ENCODE measurements around the gene CSN2. TPM values are rescaled to one million over a fixed set of nuclear protein-coding genes. Genes with fewer than 3 reads are reported as not detected.

The CSN2 gene, protein sequence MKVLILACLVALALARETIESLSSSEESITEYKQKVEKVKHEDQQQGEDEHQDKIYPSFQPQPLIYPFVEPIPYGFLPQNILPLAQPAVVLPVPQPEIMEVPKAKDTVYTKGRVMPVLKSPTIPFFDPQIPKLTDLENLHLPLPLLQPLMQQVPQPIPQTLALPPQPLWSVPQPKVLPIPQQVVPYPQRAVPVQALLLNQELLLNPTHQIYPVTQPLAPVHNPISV
- not detected in 2 replicates for polyA plus RNA-seq (2013)

DNA sequence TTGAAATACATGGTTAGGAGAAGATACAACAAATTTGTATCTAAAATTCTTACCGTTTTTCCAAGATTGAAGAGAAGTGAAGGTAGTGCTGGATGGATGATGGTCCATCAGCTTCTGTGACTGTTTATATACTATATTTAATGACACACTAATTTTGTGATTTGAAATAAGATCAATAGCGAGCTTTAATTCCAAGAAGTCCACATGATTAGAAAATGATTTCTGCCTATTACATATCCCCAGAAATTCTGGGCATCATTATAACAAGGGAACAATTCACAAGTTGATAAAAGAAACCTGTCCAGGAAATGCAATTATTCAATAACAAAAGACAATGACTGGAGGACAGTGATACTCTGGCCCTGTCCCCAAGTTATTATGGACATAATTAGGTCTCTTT, at the start of gene CSN2:
TSS of gene CSN2 (minus strand) at position 101 of the 400 bp plus-strand sequence. CDS start 4,733 bp downstream, outside the sequence.
- Histone ChIP-seq H2BK12ac (ENCODE audit: low read length) (no peak within 1 kb of the TSS), H3K36me3 (ENCODE audit: control insufficient read depth in 1 of 2, insufficient read depth in 2 of 2, low read length in 2 of 2) (no peaks in the 10 kb centered on the region)
- WGBS (ENCODE audit: extremely low coverage, insufficient coverage, insufficient read length): no CpG with 5 or more reads among the region's 2 CpGs

DNA sequence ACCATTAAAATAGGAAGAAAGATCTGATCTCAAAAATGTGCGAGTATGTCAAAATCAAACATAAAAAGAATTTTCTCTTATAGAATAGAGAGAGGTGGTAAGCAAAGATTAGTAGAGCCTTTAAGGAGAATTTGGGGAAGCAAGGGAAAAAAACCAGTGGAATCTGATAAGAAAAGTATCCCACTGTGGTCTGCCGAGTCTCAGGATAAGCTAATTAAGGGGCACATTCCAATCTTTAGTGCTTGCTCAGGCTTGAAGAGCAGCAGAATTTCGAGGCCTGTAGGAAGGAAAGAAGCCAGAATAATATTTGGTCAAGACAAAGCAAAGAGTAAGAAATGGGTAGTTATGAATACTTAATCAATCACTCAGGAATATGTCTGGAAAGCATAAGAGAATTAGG, 43.2 kb upstream of the CSN2 start:
- H3K79me1 ChIP-seq (ENCODE audit: low read length): no peaks in the 10 kb centered on the region
- no peaks in the 10 kb centered on the region for H3K79me2 ChIP-seq (ENCODE audit: control insufficient read depth, insufficient read depth, low read length, poor library complexity)
- no peak overlapping the region for H3K18ac ChIP-seq (ENCODE audit: low read length)
- H2AK5ac ChIP-seq (ENCODE audit: low read length): no peak overlapping the region
- H2AFZ ChIP-seq (ENCODE audit: insufficient read depth, low read length, poor library complexity): no peak overlapping the region
- H2BK12ac ChIP-seq (ENCODE audit: low read length): no peak overlapping the region
- H3K4ac ChIP-seq (ENCODE audit: low read depth, low read length): no peak overlapping the region
- H3K27ac ChIP-seq (ENCODE audit: low read depth, low read length): no peak overlapping the region
- no peak overlapping the region for H3K4me2 ChIP-seq (ENCODE audit: low read length)
- H4K91ac ChIP-seq (ENCODE audit: low read depth, low read length): no peak overlapping the region
- no peaks in the 10 kb centered on the region for H3K4me1 ChIP-seq (ENCODE audit: control insufficient read depth in 1 of 2, insufficient read depth in 2 of 2, low read length in 2 of 2)
- H3K23ac ChIP-seq (ENCODE audit: low read length): no peak overlapping the region
- H3K36me3 ChIP-seq (ENCODE audit: control insufficient read depth in 1 of 2, insufficient read depth in 2 of 2, low read length in 2 of 2): no peaks in the 10 kb centered on the region
- no peak overlapping the region for H4K12ac ChIP-seq (ENCODE audit: low read depth, low read length)
- no peak overlapping the region for H3K9ac ChIP-seq (ENCODE audit: low read length)
- H2BK5ac ChIP-seq (ENCODE audit: low read depth, low read length, poor library complexity): no peak overlapping the region
- WGBS (ENCODE audit: extremely low coverage, insufficient coverage, insufficient read length): no CpG with 5 or more reads among the region's 3 CpGs
- no peak overlapping the region for H4K8ac ChIP-seq (ENCODE audit: low read depth, low read length)
- no peak overlapping the region for H3K4me3 ChIP-seq (ENCODE audit: low read depth, low read length)
- no peaks in the 10 kb centered on the region for H3K9me3 ChIP-seq (ENCODE audit: insufficient read depth, low read depth, low read length)
- no peak for DNase-seq
- no peak overlapping the region for H3K14ac ChIP-seq (ENCODE audit: low read length)
- H3K27me3 ChIP-seq (ENCODE audit: insufficient read depth, low read length): no peaks in the 10 kb centered on the region
- no peak overlapping the region for H2BK120ac ChIP-seq (ENCODE audit: insufficient read depth, low read length, poor library complexity)

More for the DNA sequence above, at the start of gene CSN2:
- Histone ChIP-seq H3K4me3 (ENCODE audit: low read depth, low read length) (no peak within 1 kb of the TSS), H4K12ac (ENCODE audit: low read depth, low read length) (no peak within 1 kb of the TSS), H3K9ac (ENCODE audit: low read length) (no peak within 1 kb of the TSS), H2BK120ac (ENCODE audit: insufficient read depth, low read length, poor library complexity) (no peak within 1 kb of the TSS), H2BK5ac (ENCODE audit: low read depth, low read length, poor library complexity) (no peak within 1 kb of the TSS), H3K9me3 (ENCODE audit: insufficient read depth, low read depth, low read length) (no peaks in the 10 kb centered on the region), H3K4me2 (ENCODE audit: low read length) (no peak within 1 kb of the TSS), H3K14ac (ENCODE audit: low read length) (no peak within 1 kb of the TSS), H3K18ac (ENCODE audit: low read length) (no peak within 1 kb of the TSS), H3K27ac (ENCODE audit: low read depth, low read length) (no peak within 1 kb of the TSS), H3K23ac (ENCODE audit: low read length) (no peak within 1 kb of the TSS), H3K4me1 (ENCODE audit: control insufficient read depth in 1 of 2, insufficient read depth in 2 of 2, low read length in 2 of 2) (no peaks in the 10 kb centered on the region), H3K27me3 (ENCODE audit: insufficient read depth, low read length) (no peaks in the 10 kb centered on the region), H4K91ac (ENCODE audit: low read depth, low read length) (no peak within 1 kb of the TSS), H3K79me2 (ENCODE audit: control insufficient read depth, insufficient read depth, low read length, poor library complexity) (no peaks in the 10 kb centered on the region), H3K4ac (ENCODE audit: low read depth, low read length) (no peak within 1 kb of the TSS), H3K79me1 (ENCODE audit: low read length) (no peaks in the 10 kb centered on the region), H2AK5ac (ENCODE audit: low read length) (no peak within 1 kb of the TSS), H2AFZ (ENCODE audit: insufficient read depth, low read length, poor library complexity) (no peak within 1 kb of the TSS), H4K8ac (ENCODE audit: low read depth, low read length) (no peak within 1 kb of the TSS)
- no peak for DNase-seq

DNA sequence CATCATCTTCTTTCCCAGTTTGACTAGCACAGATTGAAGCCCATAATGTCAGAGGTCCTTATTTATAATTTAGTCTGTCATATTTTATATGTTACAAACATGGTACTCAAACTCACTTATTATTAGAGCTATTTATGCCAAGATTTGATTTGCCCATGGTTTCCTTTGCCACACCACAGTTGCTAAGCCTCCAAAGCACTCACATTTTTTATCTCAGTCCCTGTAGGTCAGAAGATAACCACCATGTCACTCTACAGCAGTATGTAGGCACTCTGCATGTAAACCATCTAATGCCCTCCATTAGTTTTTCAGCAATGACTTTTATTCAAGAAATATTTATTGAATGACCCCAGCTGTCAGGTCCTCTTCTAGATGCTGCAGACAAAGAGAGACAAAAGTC, 37.0 kb upstream of the CSN2 start:
- H2BK12ac ChIP-seq (ENCODE audit: low read length): no peak overlapping the region
- H3K79me1 ChIP-seq (ENCODE audit: low read length): no peaks in the 10 kb centered on the region
- H3K14ac ChIP-seq (ENCODE audit: low read length): no peak overlapping the region
- no peak overlapping the region for H2BK120ac ChIP-seq (ENCODE audit: insufficient read depth, low read length, poor library complexity)
- no peaks in the 10 kb centered on the region for H3K4me1 ChIP-seq (ENCODE audit: control insufficient read depth in 1 of 2, insufficient read depth in 2 of 2, low read length in 2 of 2)
- H3K36me3 ChIP-seq (ENCODE audit: control insufficient read depth in 1 of 2, insufficient read depth in 2 of 2, low read length in 2 of 2): no peaks in the 10 kb centered on the region
- H4K91ac ChIP-seq (ENCODE audit: low read depth, low read length): no peak overlapping the region
- DNase-seq: no peak
- no peaks in the 10 kb centered on the region for H3K79me2 ChIP-seq (ENCODE audit: control insufficient read depth, insufficient read depth, low read length, poor library complexity)
- H4K12ac ChIP-seq (ENCODE audit: low read depth, low read length): no peak overlapping the region
- no peak overlapping the region for H3K9ac ChIP-seq (ENCODE audit: low read length)
- no peak overlapping the region for H3K4ac ChIP-seq (ENCODE audit: low read depth, low read length)
- no peak overlapping the region for H3K4me2 ChIP-seq (ENCODE audit: low read length)
- H3K9me3 ChIP-seq (ENCODE audit: insufficient read depth, low read depth, low read length): no peaks in the 10 kb centered on the region
- H3K27me3 ChIP-seq (ENCODE audit: insufficient read depth, low read length): no peaks in the 10 kb centered on the region
- H2AK5ac ChIP-seq (ENCODE audit: low read length): no peak overlapping the region
- H3K27ac ChIP-seq (ENCODE audit: low read depth, low read length): no peak overlapping the region
- H2AFZ ChIP-seq (ENCODE audit: insufficient read depth, low read length, poor library complexity): no peak overlapping the region
- no peak overlapping the region for H2BK5ac ChIP-seq (ENCODE audit: low read depth, low read length, poor library complexity)
- H3K18ac ChIP-seq (ENCODE audit: low read length): no peak overlapping the region
- H3K23ac ChIP-seq (ENCODE audit: low read length): no peak overlapping the region
- no peak overlapping the region for H4K8ac ChIP-seq (ENCODE audit: low read depth, low read length)
- no peak overlapping the region for H3K4me3 ChIP-seq (ENCODE audit: low read depth, low read length)

DNA sequence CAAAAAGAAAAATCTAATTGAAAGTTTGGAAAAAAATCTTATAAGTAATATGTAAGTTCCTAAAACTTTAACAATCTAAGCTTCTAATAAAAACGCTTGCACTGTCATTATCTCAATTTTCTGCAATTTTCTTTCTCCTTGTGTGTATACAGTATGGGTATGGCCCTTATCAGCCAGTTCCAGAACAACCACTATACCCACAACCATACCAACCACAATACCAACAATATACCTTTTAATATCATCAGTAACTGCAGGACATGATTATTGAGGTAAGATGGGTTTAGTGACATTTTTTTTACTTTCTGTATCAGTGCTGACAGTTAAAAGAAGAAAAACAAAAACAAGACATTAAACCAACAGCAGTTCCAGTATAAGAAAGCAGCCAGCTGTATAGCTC, 35.2 kb upstream of the CSN2 start:
- H3K4me1 ChIP-seq (ENCODE audit: control insufficient read depth in 1 of 2, insufficient read depth in 2 of 2, low read length in 2 of 2): no peaks in the 10 kb centered on the region
- no peak overlapping the region for H3K9ac ChIP-seq (ENCODE audit: low read length)
- no peak overlapping the region for H2BK120ac ChIP-seq (ENCODE audit: insufficient read depth, low read length, poor library complexity)
- no peaks in the 10 kb centered on the region for H3K9me3 ChIP-seq (ENCODE audit: insufficient read depth, low read depth, low read length)
- no peak overlapping the region for H3K18ac ChIP-seq (ENCODE audit: low read length)
- H3K27me3 ChIP-seq (ENCODE audit: insufficient read depth, low read length): no peaks in the 10 kb centered on the region
- H3K4me2 ChIP-seq (ENCODE audit: low read length): no peak overlapping the region
- H2AFZ ChIP-seq (ENCODE audit: insufficient read depth, low read length, poor library complexity): no peak overlapping the region
- H3K14ac ChIP-seq (ENCODE audit: low read length): no peak overlapping the region
- no peaks in the 10 kb centered on the region for H3K79me2 ChIP-seq (ENCODE audit: control insufficient read depth, insufficient read depth, low read length, poor library complexity)
- H4K12ac ChIP-seq (ENCODE audit: low read depth, low read length): no peak overlapping the region
- H4K91ac ChIP-seq (ENCODE audit: low read depth, low read length): no peak overlapping the region
- no peak overlapping the region for H2BK5ac ChIP-seq (ENCODE audit: low read depth, low read length, poor library complexity)
- H3K23ac ChIP-seq (ENCODE audit: low read length): no peak overlapping the region
- H3K36me3 ChIP-seq (ENCODE audit: control insufficient read depth in 1 of 2, insufficient read depth in 2 of 2, low read length in 2 of 2): no peaks in the 10 kb centered on the region
- no peak for DNase-seq
- H3K79me1 ChIP-seq (ENCODE audit: low read length): no peaks in the 10 kb centered on the region
- H3K4me3 ChIP-seq (ENCODE audit: low read depth, low read length): no peak overlapping the region
- H2AK5ac ChIP-seq (ENCODE audit: low read length): no peak overlapping the region
- H3K27ac ChIP-seq (ENCODE audit: low read depth, low read length): no peak overlapping the region
- H4K8ac ChIP-seq (ENCODE audit: low read depth, low read length): no peak overlapping the region
- no peak overlapping the region for H3K4ac ChIP-seq (ENCODE audit: low read depth, low read length)
- WGBS (ENCODE audit: extremely low coverage, insufficient coverage, insufficient read length): no CpG with 5 or more reads among the region's 1 CpG
- H2BK12ac ChIP-seq (ENCODE audit: low read length): no peak overlapping the region
